Hepatocyte (in vitro differentiated cells): ENCODE measurements around the gene ARMC2.

Experiments
- CTCF ChIP-seq: fragments of 200-600 bp; sonication (generic); IDR thresholded peaks from 2 replicates; pipeline ENCODE4 v1.5.1; 2016; ENCODE audit warnings: antibody characterized with exemption, mild to moderate bottlenecking; ENCODE audit not compliant: poor library complexity
- EZH2 ChIP-seq: fragments of 200-600 bp; sonication (generic); IDR thresholded peaks from 2 replicates; pipeline ENCODE4 v1.6.1; 2016; ENCODE audit warnings: antibody characterized with exemption, mild to moderate bottlenecking, borderline replicate concordance
- EZH2phosphoT487 ChIP-seq: fragments of 200-600 bp; sonication (generic); IDR thresholded peaks from one replicate; pipeline ENCODE4 v1.6.1; 2018; ENCODE audit warnings: antibody characterized with exemption, mild to moderate bottlenecking, low read depth, moderate library complexity; ENCODE audit not compliant: unreplicated experiment, severe bottlenecking

- no peak for TF ChIP-seq CTCF
- TF ChIP-seq EZH2 = no peak
- TF ChIP-seq EZH2phosphoT487 = no peak
These were observed 161.9 kb downstream of the ARMC2 start for GRCh38 chr6:109009962-109010704.
